Middle frontal gyrus (tissue), 1 donor: ENCODE results near the gene SCAMP3.

Experiments used
- DNase-seq: peaks from one replicate; pipeline ENCODE4 v3.0.0-alpha.2; 2015; ENCODE audit warnings: low spot score; ENCODE audit errors: extremely low spot score

Gene SCAMP3

DNA sequence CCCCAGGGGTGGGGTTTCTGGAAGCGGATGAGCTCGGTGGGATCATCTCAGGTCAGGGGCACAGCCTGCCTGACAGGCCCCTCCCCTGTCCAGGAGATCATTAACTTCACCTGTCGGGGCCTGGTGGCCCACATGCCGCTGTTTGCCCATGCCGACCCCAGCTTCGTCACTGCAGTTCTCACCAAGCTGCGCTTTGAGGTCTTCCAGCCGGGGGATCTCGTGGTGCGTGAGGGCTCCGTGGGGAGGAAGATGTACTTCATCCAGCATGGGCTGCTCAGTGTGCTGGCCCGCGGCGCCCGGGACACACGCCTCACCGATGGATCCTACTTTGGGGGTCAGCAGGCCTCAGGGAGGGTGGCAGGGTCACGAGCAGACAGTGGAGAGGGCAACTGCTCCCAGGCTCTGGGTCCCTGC lies 23.5 kb upstream of the SCAMP3 start:
- DNase-seq, result no peak

GRCh38 chr1:155285063-155285462 lies 22.9 kb upstream of the SCAMP3 start:
- DNase-seq, result no peak

DNA sequence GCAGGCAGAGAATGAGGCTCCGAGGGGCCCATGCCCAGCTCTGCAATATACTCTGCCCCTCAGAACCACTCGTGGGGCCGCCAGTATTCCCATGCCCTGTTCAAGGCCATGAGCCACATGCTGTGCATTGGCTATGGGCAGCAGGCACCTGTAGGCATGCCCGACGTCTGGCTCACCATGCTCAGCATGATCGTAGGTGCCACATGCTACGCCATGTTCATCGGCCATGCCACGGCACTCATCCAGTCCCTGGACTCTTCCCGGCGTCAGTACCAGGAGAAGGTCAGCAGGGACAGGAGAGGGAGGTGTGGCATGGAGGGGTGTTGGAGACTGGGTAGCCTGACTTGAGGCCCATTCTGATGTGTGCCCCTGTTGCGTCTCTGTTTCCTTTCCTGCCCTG lies 22.3 kb upstream of the SCAMP3 start:
- no peak for DNase-seq

- DNase-seq, result no peak
These were observed 20.4 kb upstream of the SCAMP3 start for GRCh38 chr1:155282488-155283091.

- no peak for DNase-seq
These were observed 17.1 kb upstream of the SCAMP3 start for GRCh38 chr1:155279268-155279667.

GRCh38 chr1:155278689-155279160 lies 16.6 kb upstream of the SCAMP3 start:
- no peak for DNase-seq

DNA sequence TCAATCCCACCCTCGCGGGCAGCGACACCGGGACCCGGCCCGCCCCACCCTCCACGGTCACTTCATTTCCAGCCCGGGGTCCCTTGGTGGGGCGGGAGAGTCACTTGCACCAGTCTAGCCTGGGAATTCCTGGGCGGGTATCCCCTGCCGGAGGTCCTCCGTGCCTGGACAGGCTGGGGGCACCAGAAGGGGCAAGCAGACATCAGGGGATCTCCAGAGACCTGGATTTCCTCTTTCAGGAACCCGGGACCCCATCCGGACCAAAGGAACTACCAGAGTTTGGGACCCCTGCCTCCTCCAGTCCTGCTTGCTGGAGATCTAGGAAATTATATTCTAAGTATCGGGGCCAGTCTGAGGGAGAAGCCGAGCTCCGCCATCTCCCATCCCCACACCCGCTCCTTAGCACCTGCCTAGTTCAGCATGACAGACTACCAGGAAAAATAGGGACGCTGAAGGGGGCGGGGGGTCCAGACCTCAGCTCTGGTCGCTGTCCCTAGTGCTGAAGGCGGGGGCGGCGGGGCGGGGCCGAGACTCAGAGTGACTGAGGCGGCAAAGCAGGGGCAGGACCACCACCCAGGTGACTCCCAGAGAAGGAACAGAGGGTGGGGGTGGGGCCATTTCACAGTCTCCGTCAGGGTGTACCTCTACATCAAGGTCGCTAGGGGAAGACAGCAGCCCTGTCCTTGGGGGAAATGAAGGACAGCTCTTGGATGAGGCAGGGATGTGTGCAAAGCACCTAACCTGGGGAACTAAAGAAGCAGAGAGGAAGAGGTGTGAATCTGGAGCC lies 15.9 kb upstream of the SCAMP3 start:
- DNase-seq, result no peak

GRCh38 chr1:155277070-155277901 lies 15.1 kb upstream of the SCAMP3 start, which contains the start of gene HCN3:
TSS of gene HCN3 (plus strand) at chr1:155277463. CDS start at chr1:155277591, 128 bp downstream.
- peak; percentile 94 for DNase-seq

GRCh38 chr1:155273343-155274245 lies 11.4 kb upstream of the SCAMP3 start, which contains the start of gene CLK2:
TSS of gene CLK2 (minus strand) at chr1:155273504. CDS start at chr1:155270977, 2,527 bp downstream.
- DNase-seq, result peak; percentile 85

DNA sequence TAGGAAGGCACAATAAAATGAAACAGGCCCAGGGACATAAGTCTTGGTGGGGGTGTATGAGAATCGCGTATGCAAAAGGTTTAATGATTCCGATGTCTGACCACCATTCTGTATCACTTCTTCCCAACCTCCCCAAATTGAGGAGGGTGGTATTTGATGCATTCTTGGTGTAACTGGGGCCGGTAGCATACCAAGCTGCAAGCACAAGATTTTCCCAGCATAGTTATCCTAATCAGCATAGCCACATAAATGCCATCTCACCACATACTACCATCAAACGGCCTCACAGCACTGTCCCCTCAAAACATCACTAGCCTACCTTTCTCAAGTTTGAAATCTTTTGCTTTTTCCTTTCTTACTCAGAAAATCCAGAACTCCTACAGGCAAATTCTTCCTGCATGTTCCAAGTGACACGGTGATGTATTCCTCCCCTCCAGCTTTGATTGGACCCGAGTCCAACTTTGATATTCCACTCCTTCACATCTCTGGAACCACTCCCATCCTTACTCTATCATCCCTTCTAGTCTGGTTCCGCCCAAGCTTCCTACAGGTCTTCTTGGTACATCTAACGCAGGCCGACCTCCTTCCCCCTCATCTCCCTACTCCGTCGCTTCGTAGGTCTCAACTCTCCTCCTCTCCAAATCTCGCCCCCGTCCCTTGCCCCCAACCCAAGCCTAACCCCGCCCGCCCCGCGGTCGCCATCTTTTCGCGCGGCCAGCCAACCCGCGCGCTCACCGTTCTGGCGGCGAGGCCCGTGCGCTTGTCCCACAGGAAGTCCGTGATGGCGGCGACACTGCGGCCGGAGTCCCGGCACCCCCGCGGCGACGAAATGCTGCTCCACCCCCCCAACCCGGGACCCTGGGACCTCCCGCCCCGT lies 10.5 kb upstream of the SCAMP3 start:
- no peak for DNase-seq

GRCh38 chr1:155269381-155269780 lies 7.2 kb upstream of the SCAMP3 start:
- DNase-seq, result no peak

- DNase-seq, result no peak
These were observed 6.5 kb upstream of the SCAMP3 start for GRCh38 chr1:155268630-155269029.

DNA sequence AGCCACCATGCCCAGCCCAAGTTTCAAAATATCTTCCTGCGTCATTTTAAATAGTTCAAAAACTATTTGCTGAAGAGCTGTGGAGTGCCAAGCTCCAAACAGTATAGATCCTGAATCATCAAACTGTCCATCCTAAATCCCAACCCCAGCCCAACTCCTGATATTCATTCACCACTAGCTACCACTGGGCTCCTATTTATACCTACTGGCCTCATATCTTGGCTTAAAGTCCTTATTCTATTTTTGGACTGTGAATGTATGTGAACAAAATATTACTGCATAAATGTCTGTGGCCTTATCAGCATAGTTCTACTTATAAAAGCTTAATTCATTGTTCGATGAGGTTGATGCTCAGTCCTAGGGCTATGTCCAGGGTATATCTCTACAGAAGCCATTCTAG lies 5.2 kb upstream of the SCAMP3 start:
- DNase-seq, result no peak

GRCh38 chr1:155266553-155266952 lies 4.4 kb upstream of the SCAMP3 start:
- DNase-seq, result no peak

- DNase-seq, result no peak
These were observed 907 bp upstream of the SCAMP3 start for GRCh38 chr1:155263067-155263466.

GRCh38 chr1:155261493-155261851 lies 688 bp downstream of the SCAMP3 start:
- DNase-seq, result no peak

GRCh38 chr1:155260276-155260675 lies 1.9 kb downstream of the SCAMP3 start:
- no peak for DNase-seq

DNA sequence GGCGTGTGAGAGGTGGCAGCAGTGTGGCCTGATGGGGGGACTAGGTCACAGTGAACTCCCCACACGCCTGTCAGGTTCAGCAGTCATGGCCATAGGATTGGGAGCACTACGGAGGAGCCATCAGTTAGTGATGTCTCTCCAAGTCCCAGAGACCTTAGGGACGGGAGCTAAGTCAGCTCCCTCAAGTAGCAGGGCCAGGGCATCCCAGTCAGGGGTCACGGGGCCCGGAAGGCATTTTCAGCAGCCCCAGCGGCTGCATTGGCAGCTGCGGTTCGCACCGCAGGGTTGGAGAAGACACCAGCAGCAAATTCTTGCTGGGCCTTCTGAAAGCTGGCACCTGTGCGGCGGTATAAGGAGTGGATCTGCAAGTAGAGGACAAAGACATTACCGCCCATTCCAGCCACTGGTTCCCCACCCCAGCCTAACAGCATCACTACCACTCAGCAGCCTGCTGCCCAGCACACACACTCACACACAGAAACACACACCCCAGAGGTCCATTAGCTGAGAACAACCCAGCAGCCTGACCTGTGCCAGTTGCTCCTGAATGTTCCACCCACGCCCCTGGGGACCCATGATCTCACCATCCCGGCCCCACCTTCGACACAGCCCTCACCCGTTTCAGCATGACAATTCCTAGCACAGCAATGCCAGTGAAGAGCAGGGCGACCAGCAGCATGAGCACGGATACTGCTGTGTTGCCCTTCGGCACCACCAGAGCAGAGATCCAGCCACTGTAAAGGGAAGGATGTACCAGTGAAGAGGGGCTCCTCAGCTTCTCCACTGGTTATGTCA lies 5.9 kb downstream of the SCAMP3 start:
- DNase-seq, result no peak
